ENCODE measurements around the gene GNG12.

GNG12 gene

GRCh38 chr1:67795179-67795912 is 37.9 kb downstream of the GNG12 start:
- H3K9ac ChIP-seq (ENCODE audit: low read depth, low read length, poor library complexity, severe bottlenecking): no peak overlapping the region
- H3K4me2 ChIP-seq (ENCODE audit: low read depth, low read length, poor library complexity, severe bottlenecking): no peak overlapping the region
- H4K20me1 ChIP-seq (ENCODE audit: insufficient read depth, low read length, poor library complexity, severe bottlenecking): no peaks in the 10 kb centered on the region
- H3K4me1 ChIP-seq (ENCODE audit: insufficient read depth, low read length, poor library complexity, severe bottlenecking): no peaks in the 10 kb centered on the region
- no peaks in the 10 kb centered on the region for H3F3A ChIP-seq (ENCODE audit: low read depth)
- no peak for TF ChIP-seq CTCF (conservative IDR thresholded peaks at IDR 0.05; ENCODE audit: low read length)
- no peak for TF ChIP-seq EZH2phosphoT487 (IDR thresholded peaks at IDR 0.05; ENCODE audit: borderline replicate concordance)
- no peaks in the 10 kb centered on the region for H3K79me2 ChIP-seq (ENCODE audit: insufficient read depth, low read length)
- H3K27me3 ChIP-seq (ENCODE audit: insufficient read depth, low read length, poor library complexity, severe bottlenecking): no peaks in the 10 kb centered on the region
- no peaks in the 10 kb centered on the region for H3K9me3 ChIP-seq (ENCODE audit: insufficient read depth, low read depth, low read length)
- no peaks in the 10 kb centered on the region for H3K36me3 ChIP-seq (ENCODE audit: insufficient read depth, low read length)
- no peak overlapping the region for H2AFZ ChIP-seq (ENCODE audit: low read length)
- no peak overlapping the region for H3K4me3 ChIP-seq (ENCODE audit: low read length, poor library complexity, severe bottlenecking)
- no peaks in the 10 kb centered on the region for H3K9me2 ChIP-seq (replicated peaks; ENCODE audit: low read depth, low read length)

- no peaks in the 10 kb centered on the region for H3K36me3 ChIP-seq (ENCODE audit: insufficient read depth, low read length)
Measured at GRCh38 chr1:67793562-67793961, 39.7 kb downstream of the GNG12 start.

GRCh38 chr1:67792741-67793458 is 40.4 kb downstream of the GNG12 start:
- H3K9me2 ChIP-seq (replicated peaks; ENCODE audit: low read depth, low read length): no peaks in the 10 kb centered on the region
- no peaks in the 10 kb centered on the region for H3K36me3 ChIP-seq (ENCODE audit: insufficient read depth, low read length)
- no peaks in the 10 kb centered on the region for H3F3A ChIP-seq (ENCODE audit: low read depth)
- H3K27me3 ChIP-seq (ENCODE audit: insufficient read depth, low read length, poor library complexity, severe bottlenecking): no peaks in the 10 kb centered on the region
- no peak overlapping the region for H3K4me2 ChIP-seq (ENCODE audit: low read depth, low read length, poor library complexity, severe bottlenecking)
- no peak overlapping the region for H3K4me3 ChIP-seq (ENCODE audit: low read length, poor library complexity, severe bottlenecking)
- H4K20me1 ChIP-seq (ENCODE audit: insufficient read depth, low read length, poor library complexity, severe bottlenecking): no peaks in the 10 kb centered on the region
- no peaks in the 10 kb centered on the region for H3K4me1 ChIP-seq (ENCODE audit: insufficient read depth, low read length, poor library complexity, severe bottlenecking)
- H3K79me2 ChIP-seq (ENCODE audit: insufficient read depth, low read length): no peaks in the 10 kb centered on the region
- no peaks in the 10 kb centered on the region for H3K9me3 ChIP-seq (ENCODE audit: insufficient read depth, low read depth, low read length)
- H3K9ac ChIP-seq (ENCODE audit: low read depth, low read length, poor library complexity, severe bottlenecking): no peak overlapping the region
- H2AFZ ChIP-seq (ENCODE audit: low read length): no peak overlapping the region
- TF ChIP-seq CTCF (conservative IDR thresholded peaks at IDR 0.05; ENCODE audit: low read length) (no peak), EZH2phosphoT487 (IDR thresholded peaks at IDR 0.05; ENCODE audit: borderline replicate concordance) (no peak)

More at GRCh38 chr1:67793562-67793961, 39.7 kb downstream of the GNG12 start:
- Histone ChIP-seq H3K9me3 (ENCODE audit: insufficient read depth, low read depth, low read length) (no peaks in the 10 kb centered on the region), H3K79me2 (ENCODE audit: insufficient read depth, low read length) (no peaks in the 10 kb centered on the region), H3K4me1 (ENCODE audit: insufficient read depth, low read length, poor library complexity, severe bottlenecking) (no peaks in the 10 kb centered on the region), H2AFZ (ENCODE audit: low read length) (no peak overlapping the region), H3K4me2 (ENCODE audit: low read depth, low read length, poor library complexity, severe bottlenecking) (no peak overlapping the region), H3K9ac (ENCODE audit: low read depth, low read length, poor library complexity, severe bottlenecking) (no peak overlapping the region), H4K20me1 (ENCODE audit: insufficient read depth, low read length, poor library complexity, severe bottlenecking) (no peaks in the 10 kb centered on the region), H3K4me3 (ENCODE audit: low read length, poor library complexity, severe bottlenecking) (no peak overlapping the region), H3K9me2 (replicated peaks; ENCODE audit: low read depth, low read length) (no peaks in the 10 kb centered on the region), H3K27me3 (ENCODE audit: insufficient read depth, low read length, poor library complexity, severe bottlenecking) (no peaks in the 10 kb centered on the region), H3F3A (ENCODE audit: low read depth) (no peaks in the 10 kb centered on the region)
- TF ChIP-seq EZH2phosphoT487 (IDR thresholded peaks at IDR 0.05; ENCODE audit: borderline replicate concordance) (no peak), CTCF (conservative IDR thresholded peaks at IDR 0.05; ENCODE audit: low read length) (no peak)
